AG04449 (cell line): Measurements from ENCODE around the gene VAMP8.
"Not testable (repeated sequence)": the region's sequence is repeated elsewhere in the genome, so short reads cannot be mapped to it uniquely, and the experiment has no call there.

Source experiments
- CTCF ChIA-PET: fragments of 350-600 bp; formaldehyde crosslinking; extraction: SDS; loops from one replicate; lab custom pipeline; 2021; ENCODE audit warnings: antibody characterized with exemption; lab: Yijun Ruan, JAX
- POLR2A ChIA-PET: fragments of 400-600, 350-600 bp; formaldehyde crosslinking; extraction: SDS; loops from one replicate; lab custom pipeline; 2020; ENCODE audit warnings: antibody characterized with exemption, inconsistent platforms; lab: Yijun Ruan, JAX
- DNase-seq: peaks from one replicate; pipeline ENCODE4 v3.0.0-alpha.2; 2010; ENCODE audit warnings: low read depth, low spot score
- H3K4me3 ChIP-seq: 2 replicates; pipeline ENCODE4 v1.5.1; 2011; ENCODE audit warnings: low read depth, mild to moderate bottlenecking, control low read depth, low read length
- CTCF ChIP-seq: IDR thresholded peaks from one replicate; pipeline ENCODE4 v1.5.1; 2011; ENCODE audit warnings: mild to moderate bottlenecking, moderate library complexity, low read length, control low read depth, inconsistent platforms; ENCODE audit not compliant: insufficient read depth; ENCODE audit errors: missing control alignments

The VAMP8 gene

GRCh38 chr2:85613717-85614515, 36.5 kb downstream of the VAMP8 start:
- POLR2A ChIA-PET, result no interaction called here
- no peak overlapping the region for H3K4me3 ChIP-seq
- no peak for TF ChIP-seq CTCF
- CTCF ChIA-PET, result no interaction called here
- no peak for DNase-seq

- POLR2A ChIA-PET, DNase-seq, H3K4me3 ChIP-seq: not testable (repeated sequence)
- CTCF ChIA-PET, result interaction anchor here (0.6 to 1.1 kb wide), 2 partner anchors 12 to 51 kb away, joined by 3 to 4 read pairs; partner anchors contain the start of gene TMEM150A
These were observed 37.4 kb downstream of the VAMP8 start for GRCh38 chr2:85614757-85615156.

GRCh38 chr2:85615413-85615728, 38.0 kb downstream of the VAMP8 start:
- no peak for DNase-seq
- CTCF ChIA-PET, result interaction anchor here (0.6 to 1.1 kb wide), 2 partner anchors 13 to 52 kb away, joined by 3 to 4 read pairs; partner anchors contain the start of gene TMEM150A
- no peak for TF ChIP-seq CTCF
- POLR2A ChIA-PET, result interaction anchor here (1.4 kb wide), 1 partner anchor 77 kb away, joined by 5 read pairs; the partner anchor contains the start of gene MAT2A
- H3K4me3 ChIP-seq, result no peak overlapping the region

- CTCF ChIA-PET, result interaction anchor here (1.6 to 2.0 kb wide), 2 partner anchors 20 to 31 kb away, joined by 6 to 9 read pairs; no protein-coding TSS in a partner anchor
- peak overlapping the region; percentile 34 for H3K4me3 ChIP-seq
- POLR2A ChIA-PET, DNase-seq: not testable (repeated sequence)
These were observed 40.3 kb downstream of the VAMP8 start for GRCh38 chr2:85617723-85618122.

- ChIA-PET CTCF (interaction anchor here (0.6 to 5.8 kb wide), 7 partner anchors 9 to 238 kb away, joined by 3 to 100 read pairs (median 3); no protein-coding TSS in a partner anchor), POLR2A (interaction anchor here (0.7 kb wide), 1 partner anchor 19 kb away, joined by 4 read pairs; no protein-coding TSS in a partner anchor)
- DNase-seq, result no peak
- no peak overlapping the region for H3K4me3 ChIP-seq
- no peak for TF ChIP-seq CTCF
These were observed 42.2 kb downstream of the VAMP8 start for GRCh38 chr2:85619617-85620016.

GRCh38 chr2:85621338-85621737, 44.0 kb downstream of the VAMP8 start:
- TF ChIP-seq CTCF, result no peak
- POLR2A ChIA-PET, result interaction anchor here (0.6 kb wide), 1 partner anchor 16 kb away, joined by 3 read pairs; no protein-coding TSS in a partner anchor
- CTCF ChIA-PET, result interaction anchor here (1.5 to 5.8 kb wide), 5 partner anchors 10 to 85 kb away, joined by 4 to 100 read pairs (median 7); no protein-coding TSS in a partner anchor
- DNase-seq, result no peak
- no peak overlapping the region for H3K4me3 ChIP-seq

- no peak for TF ChIP-seq CTCF
- POLR2A ChIA-PET, result no interaction called here
These were observed 46.6 kb downstream of the VAMP8 start for GRCh38 chr2:85623991-85624390.

More at GRCh38 chr2:85623991-85624390, 46.6 kb downstream of the VAMP8 start:
- CTCF ChIA-PET, result interaction anchor here (1.6 to 5.8 kb wide), 3 partner anchors 12 to 83 kb away, joined by 4 to 100 read pairs (median 59); no protein-coding TSS in a partner anchor
- no peak overlapping the region for H3K4me3 ChIP-seq
- DNase-seq, result no peak
